GM21447 (cell line): ENCODE results near the gene KCNJ5.

Source experiments
- ATAC-seq: cut with Tn5 transposase; IDR thresholded peaks from one replicate; pipeline ENCODE4 v1.9.1; 2021; ENCODE audit not compliant: unreplicated experiment

KCNJ5 gene

DNA sequence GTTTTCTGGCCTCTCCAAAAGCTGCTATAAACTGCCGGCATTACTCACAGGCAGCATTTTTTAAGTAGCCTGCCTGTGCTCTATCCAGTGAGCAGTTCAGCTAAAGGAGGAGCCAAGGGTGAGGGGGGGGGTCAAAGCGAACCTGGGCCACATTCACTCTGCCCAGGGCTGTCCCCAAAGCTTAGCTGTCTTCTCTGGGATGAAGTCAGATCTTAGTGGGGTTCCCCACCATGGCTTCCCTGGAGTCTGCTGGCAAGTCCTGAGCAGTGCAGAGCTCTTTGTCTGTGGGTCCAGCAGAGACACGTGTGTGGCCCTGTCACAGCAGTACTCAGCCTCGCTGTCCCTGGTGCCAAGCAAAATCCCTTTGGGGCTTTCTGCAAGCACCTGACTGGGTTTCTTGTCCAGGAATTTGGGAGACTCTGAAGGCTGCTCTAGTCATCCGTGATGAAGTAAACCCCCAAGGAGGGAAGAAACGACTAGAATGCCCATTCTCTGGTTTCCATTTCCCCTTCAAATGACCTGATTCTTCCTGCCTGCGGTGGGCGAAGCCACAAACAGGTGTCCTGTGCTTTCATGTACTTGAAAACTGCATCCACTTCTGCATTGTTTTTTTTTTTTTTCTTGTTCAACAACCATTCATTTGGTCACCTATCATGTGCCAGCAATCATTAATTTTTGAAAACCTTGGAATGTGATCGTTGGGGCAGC lies 2.6 kb downstream of the KCNJ5 start:
- peak; percentile 63 for ATAC-seq

DNA sequence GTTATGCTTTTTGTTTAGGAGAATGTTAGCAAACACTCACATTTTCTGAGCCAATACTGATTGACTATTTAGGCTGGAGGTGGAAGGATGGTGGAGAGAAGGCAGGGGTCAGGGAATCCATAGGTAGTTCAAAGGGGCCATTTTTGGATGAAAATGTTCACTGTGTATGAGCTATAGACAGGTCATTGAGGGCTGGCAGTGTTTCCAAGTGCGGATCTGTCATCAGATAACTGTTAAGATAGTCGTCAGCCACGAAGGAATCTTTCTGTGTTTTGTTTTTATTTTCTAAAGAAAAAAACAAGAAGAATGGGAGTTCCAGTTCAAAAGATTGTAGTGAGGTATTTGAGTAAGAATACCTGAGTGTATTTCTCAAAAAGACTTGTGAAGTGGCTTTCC lies 3.1 kb downstream of the KCNJ5 start:
- ATAC-seq, result no peak

DNA sequence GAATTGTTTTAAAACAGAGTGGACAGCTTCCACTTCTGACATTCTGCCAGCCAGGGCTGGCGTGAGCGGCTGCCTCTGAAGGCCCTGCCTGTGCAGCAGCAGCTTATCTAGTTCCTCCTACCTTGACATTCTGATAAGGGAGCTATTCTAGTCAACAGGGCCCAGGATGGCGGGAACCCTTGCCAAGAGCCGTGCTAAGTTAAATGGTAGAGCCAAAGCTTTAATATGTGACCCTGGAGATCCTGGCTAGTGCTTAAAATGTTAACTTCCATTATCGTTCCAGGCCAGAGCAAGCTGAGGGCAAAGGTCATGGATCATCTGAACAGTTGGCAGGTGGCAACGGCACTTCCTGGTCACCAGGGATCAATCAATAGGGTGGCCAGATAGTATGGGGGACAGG lies 3.5 kb downstream of the KCNJ5 start:
- no peak for ATAC-seq

DNA sequence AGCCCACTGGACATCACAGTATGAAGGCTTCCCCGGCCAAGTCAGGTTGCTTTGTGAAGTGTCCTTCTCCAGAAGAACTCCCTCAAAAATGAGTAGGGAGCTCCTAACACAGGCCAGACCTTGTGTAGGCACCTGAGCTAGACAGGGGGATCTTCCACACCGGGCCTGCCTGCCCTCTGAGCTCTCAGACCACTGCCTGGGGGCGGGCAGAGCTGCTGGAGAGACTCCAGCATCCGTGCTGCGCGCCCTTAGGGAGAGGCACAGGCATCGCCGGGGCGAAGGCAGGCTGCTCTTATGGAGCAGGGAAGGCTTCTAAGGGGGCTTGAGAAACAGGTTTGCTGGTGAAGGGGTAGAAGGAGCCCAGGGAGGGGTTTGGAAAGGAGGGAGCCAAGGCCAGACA lies 4.4 kb downstream of the KCNJ5 start:
- no peak for ATAC-seq

DNA sequence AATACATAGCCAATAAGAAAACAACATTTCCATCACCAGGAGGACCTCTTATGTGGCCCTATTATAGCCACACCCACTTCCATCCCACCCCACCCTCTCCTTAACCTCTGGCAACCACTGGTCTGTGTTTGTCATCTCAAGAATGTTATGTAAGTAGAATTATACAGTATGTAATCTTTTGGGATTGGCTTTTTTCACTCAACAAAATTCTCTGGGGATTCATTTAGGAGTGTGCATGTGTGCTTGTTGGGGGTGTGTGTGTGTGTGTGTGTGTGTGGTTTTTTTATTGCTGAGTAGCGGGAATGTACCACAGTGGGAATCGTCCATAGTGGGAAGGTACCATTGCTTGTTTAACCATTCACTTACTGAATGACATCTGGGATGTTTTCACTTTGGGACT lies 5.2 kb downstream of the KCNJ5 start:
- no peak for ATAC-seq

DNA sequence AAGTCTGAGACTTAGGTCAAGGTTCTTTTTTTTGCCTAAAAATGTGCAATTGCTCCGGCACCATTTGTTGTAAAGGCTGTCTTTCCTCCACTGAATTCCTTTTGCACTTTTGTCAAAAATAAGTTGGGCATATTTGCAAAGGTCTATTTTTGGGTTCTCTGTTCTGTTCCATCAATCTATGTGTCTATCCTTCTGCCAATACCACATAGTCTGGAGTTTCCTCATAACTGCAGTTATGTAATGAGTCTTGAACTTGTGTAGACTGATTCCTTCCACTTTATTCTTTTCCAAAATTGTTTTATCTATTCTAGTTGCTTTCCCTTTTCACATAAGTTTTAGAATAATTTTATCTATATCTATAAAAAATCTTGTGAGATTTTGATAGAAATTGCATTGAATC lies 6.7 kb downstream of the KCNJ5 start:
- ATAC-seq, result no peak

DNA sequence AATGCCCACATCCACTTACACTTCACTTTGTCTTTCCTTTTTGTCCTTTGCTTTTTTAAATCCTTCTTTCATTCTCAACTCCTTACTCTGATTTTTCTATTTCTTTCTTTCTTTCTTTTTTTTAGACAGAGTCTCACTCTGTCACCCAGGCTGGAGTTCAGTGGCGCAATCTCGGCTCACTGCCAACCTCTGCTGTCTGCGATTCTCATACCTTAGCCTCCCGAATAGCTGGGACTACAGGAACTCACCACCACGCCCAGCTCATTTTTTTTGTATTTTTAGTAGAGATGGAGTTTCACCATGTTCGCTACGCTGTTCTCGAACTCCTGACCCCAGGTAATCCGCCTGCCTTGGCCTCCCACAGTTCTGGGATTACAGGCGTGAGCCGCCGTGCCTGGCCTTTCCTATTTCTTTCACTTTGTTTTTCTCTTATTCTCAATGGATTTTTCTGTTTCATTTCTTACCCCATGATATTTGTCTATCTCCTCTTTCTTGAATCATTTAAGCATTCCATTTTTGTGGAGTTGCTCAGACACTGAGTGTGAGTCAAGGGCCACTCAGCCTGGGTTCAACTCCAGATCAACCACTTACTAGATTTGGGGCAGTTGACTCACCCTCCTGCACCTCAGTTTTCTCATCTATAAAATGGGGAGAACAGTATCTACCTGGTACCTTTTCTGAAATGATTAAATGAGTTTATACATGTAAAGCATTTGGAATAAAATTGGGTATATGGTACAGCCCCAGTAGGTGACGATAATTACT lies 7.6 kb downstream of the KCNJ5 start:
- ATAC-seq, result no peak

DNA sequence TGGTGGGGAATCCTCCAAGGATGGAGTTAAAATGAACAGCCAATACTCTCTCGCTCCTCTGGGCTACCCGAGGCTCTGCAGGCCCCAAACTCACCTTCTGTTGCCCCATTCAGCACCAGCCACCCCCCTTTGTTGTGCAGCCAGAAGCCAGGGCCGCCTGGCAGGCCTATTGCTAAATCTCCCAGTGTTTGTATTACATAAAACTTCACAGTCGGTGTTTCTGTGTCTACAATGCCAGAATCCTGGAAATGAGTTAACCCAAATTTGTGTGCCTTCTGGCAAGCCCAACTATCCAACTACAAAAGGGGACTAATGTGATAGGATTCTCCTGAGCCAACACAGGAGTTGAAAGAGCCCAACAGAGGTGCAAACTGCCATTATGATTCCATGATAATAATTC lies 9.3 kb downstream of the KCNJ5 start:
- ATAC-seq, result no peak

DNA sequence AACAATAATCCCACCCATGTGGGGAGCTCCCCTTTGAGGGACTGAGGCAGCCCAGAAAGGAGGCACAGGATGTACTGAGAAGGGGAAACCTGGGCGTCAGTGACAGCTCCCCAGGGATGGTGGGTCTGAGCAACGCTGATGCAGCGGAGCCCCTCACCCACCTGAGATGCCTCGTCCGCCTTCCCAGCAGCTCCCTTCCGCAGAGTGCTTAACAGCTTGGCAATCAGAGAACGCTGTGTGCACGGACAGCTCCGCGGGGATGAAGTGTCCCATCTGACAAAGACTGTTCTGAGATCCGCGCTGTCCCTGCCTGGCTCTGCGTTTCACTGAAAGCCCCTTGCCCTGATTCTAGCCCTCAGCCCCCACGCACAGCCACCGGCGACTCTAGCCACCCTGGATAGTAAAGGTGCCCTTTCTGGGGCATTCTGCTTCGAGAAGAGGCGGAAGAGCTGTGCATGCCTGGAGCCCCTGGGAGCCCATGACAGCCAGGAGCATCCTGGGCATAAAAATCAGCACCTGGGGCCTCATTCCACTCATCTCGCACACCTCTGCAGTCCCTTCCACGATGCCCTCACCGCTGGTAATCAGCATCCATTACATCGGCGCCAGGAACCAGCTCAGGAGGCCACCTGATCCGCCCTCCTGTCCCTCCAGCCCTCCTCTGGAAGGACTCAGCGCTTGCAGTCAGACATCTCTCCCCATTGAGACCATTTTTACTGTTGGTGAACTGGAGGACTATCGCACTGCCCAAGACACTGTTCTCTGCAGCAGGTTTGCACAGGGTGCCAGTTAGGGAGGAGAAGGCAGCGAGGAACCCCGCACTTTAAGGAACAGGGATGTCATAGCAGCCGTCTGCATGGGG lies 10.7 kb downstream of the KCNJ5 start:
- ATAC-seq, result no peak

DNA sequence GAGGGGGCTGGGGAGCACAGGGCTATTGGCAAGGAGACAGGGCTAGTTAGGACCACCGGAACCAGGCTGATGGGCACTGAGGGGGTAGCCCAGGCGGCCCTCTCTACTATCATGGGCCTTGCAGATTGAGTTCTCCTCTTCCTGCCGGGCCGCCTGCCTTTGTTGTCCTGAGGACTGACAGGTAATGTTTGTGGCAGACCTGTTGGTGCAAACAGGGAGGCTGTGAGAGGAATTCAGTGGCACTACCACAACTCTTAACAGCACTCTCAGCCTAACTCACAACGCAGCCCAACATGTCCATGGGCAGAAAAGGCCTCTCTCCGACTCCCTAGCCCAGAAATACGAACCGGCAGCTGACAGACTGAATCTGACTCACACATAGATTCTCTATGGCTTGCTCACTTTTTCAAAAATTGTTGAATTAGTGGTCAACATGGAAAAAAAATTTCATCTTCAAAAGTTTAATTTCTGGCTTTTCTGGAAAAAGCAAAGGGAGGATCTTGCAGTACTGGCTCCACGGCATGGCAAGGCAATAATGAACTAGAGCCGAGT lies 11.4 kb downstream of the KCNJ5 start:
- no peak for ATAC-seq

DNA sequence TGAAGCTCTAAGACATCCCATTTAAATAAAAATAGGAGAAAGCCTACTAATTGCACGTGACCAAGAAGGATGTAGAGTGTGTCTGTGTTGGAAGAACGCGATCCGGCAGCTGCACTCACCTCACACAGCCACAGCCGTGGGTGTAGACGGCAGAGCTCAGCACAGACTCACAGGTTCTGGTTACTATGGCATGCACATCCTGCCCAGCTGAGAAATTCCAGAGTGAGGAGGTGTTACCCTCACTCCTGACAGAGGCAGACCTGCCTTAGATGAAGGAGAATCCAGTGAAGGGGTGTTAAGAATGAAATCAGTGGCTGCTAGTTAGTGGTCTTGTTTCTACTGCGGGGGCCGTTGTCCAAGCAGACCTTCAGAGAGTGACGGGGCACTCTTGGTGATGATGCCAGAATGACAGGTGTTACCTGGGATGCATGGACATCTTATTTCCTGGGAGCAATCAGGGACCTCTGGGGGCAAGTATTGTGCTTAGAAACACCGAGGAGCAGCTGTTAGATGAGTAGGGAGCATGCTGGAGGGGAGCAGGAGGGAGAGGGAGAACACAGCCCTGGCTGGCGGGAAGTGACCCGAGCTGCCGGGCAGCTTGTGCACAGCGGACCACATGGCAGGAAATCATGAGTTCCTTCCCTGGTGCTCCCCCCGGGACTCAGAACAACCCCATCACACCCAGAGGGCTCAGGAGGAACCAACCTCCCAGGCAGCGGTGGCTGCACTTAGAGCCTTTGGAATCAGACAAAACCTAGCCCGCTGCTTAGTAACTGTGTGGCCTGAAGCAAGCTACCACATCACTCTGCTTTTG lies 12.3 kb downstream of the KCNJ5 start:
- no peak for ATAC-seq

DNA sequence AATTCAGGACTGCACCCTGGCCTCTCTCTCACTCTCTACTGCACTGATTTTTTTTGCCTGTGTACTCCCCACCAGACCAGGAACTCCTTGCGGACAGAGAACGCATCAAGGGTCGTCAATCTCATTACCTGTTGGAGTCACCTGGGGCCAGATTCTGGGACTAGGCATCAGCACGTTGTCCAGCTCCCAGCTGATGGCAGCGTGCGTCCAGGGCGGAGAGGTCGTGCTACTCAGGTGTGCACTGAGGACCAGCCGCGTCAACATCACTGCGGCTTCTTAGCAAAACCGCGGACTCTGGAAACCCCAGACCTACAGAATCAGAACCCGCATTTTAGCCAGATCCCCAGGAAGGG lies 13.1 kb downstream of the KCNJ5 start:
- ATAC-seq, result no peak

DNA sequence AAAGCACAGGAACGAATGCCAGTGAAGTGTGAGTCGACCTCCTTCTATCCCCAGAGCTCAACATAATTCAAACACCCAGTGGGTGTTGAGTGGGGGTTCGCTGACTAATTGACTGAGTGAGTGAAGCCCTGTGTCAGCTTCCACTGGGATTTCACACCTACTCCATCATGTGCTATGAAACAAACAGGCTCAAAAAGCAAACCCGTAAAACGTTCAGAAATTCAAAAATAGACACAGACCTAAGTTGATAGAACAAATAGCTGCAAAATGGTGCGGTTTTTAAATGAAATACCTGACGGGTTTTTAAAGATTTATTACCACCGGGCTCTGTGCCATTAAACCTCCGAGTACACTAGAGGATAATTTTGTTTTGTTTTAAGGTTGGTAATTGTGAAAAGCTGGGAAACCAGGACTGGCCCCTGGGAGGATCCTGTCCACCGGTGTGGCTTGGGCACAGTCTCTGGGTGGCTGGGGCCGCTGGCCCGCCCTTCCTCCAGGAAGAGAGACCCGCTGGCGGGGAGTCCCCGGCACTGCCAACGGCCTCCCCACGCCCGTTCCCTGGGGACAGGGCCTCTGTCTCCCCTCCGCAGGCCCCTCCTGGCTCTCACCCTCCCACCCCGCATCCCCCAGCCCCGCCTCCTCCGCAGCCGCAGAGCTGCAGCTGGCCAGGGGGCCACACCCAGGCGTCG lies 13.6 kb downstream of the KCNJ5 start:
- ATAC-seq, result peak; percentile 50

DNA sequence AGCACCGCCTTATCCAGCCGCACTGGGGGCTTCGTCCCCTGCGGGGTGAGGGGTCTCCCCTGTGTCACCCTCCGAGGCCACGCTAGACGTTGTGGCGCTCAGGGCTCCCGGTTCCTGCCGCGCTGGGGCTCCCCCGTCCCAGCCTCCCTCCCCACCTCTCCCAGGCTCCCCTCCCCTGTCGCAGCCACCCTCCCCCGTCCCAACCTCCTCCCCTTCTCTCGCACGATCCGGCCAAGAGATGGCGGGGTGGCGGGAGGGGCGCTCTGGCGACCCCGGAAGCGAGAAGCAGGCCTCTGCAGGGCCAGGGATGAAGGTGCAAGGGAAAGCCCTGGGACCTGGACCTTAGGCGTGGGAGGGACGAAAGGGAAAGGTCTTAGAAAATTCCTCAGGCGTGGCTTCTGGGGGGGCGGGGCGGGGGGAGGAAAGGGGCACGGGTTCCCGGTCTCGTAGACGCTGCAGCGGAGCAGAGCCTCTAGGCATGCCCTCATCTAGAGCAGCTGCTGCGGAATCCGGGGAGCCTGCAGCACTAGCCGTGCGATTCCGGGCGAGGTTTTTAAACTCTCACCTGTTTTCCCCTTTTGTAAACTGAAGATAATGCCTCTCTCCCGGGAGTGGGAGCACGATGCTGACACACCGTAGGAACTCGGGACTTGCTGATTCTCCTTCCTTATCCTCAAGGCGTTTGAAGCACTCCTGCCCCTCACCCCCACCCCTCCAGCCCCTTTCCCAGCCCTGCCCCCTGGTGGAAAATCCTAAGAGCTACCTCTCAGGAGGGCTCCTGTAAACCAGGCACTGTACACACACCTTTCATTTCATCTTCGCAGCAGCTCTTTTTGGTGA lies 14.4 kb downstream of the KCNJ5 start:
- ATAC-seq, result peak; percentile 49

DNA sequence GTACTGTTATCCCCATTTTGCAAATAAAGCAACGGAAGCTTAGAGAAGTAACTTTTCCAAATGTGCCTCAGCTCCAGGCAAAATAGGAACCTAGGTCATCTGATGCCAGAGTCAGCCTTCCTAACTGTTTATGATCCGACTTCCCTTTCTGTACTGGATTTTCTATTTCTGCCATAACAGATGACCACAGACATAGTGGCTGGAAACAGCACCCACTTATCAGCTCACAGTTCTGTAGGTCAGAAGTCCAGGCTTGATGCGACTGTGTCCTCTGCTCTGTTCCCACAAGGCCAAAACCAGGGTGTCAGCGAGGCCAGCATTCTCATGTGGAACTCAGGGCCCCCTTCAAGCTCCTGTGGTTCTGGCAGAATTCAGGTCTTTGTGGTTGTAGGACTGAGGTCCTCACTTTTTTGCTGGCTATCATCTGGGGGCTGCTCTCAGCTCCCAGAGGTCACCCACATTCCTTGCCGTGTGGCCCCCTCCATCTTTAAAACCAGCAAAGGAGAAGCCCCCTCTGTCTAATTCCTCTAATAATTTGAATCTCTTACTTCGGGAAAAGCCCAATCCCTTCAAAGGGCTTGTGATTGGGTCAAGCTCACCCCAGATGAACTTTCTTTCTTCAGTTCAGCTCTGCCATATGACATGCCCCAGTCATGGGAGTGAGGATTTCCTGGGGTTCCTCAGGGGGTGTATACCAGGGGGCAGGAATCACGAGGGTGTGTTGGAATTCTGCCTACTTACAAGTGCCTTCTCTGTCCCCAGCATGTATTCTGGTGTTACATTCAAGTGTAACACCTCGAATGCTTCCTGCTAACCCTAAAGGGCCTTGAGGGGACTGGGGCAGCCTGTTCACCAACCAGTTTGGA lies 15.3 kb downstream of the KCNJ5 start:
- ATAC-seq, result no peak

DNA sequence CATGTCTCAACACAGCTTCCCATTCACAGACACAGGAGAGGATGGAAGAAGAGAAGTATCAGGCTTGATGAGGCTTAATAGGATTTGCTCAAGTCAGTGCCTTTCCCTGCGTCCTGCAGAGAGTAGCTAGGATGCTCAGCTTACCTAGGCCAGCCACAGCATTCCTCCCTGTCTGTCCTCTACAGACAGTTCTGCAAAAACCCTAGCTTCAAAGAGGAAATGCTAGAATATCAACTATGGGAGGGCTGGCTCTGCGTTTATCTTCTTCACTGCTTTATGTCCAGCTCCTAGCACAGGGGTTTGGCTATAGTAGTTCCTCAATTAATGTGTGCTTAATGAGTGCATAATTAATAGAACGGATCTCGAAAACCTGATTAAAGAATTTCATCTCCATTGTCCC lies 16.4 kb downstream of the KCNJ5 start:
- no peak for ATAC-seq

DNA sequence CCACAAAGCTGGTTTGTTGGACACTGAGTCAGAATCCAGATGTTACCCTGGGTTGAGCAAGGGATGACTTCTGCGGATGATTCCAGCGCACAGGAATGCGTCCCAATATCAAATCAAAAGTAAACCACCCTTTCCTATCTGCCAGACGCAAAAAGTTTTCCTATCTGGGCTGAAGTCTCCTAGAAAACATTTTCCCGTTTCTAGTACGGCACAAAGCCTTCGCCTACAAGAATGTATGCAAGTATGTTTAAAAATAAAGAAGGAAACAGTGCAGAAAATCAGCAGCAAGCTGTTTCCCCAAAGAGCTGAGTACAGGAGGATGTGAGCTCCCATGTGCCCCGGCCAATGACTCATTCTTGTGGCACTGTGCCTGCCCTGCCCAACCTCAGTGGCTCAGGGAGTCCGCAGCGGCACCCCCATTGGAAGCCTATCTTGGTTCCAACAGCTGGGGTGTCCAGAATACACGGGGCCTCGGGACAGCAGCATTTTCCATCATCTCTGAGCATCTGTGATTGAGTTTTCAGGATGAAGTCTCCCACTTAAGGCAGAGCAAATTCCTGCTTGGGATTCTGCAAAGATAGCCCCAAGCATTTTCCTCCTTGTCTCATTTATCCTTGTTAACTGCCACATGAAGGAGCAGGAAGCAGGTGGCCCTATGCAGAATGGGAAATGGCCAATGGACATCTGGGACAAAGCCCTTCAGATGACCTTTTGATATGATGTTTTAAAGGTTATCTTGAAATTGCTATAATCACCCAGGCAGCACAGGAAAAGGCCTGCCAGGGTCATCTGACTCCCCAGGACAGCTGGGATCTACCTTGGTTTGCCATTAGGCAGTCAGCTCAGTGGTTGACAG lies 17.5 kb downstream of the KCNJ5 start:
- no peak for ATAC-seq
